SJSA1 (cell line): ENCODE data around the gene FMO3. TPM values are rescaled to one million over a fixed set of nuclear protein-coding genes. Genes with fewer than 3 reads are reported as not detected.

Experiments
- DNase-seq, 2 experiments: peaks; one replicate each; pipeline ENCODE4 v3.0.0-alpha.2; 2015 to 2020; ENCODE audit warnings: low spot score in 2 of 2, low read depth in 1 of 2
- H3K27ac ChIP-seq: fragments of 250-450 bp; sonication (Bioruptor Pico); 2 replicates; pipeline ENCODE4 v1.5.1; 2020; ENCODE audit warnings: mild to moderate bottlenecking, moderate library complexity
- H3K27me3 ChIP-seq: fragments of 250-450 bp; sonication (Bioruptor Pico); replicated peaks from 2 replicates; pipeline ENCODE4 v1.5.1; 2020; ENCODE audit warnings: mild to moderate bottlenecking, moderate library complexity
- H3K36me3 ChIP-seq: fragments of 250-450 bp; sonication (Bioruptor Pico); 2 replicates; pipeline ENCODE4 v1.5.1; 2020; ENCODE audit warnings: mild to moderate bottlenecking
- H3K4me1 ChIP-seq: fragments of 250-450 bp; sonication (Bioruptor Pico); replicated peaks from 2 replicates; pipeline ENCODE4 v1.6.1; 2021; ENCODE audit warnings: mild to moderate bottlenecking
- H3K4me3 ChIP-seq: fragments of 250-450 bp; sonication (Bioruptor Pico); 2 replicates; pipeline ENCODE4 v1.5.1; 2020; ENCODE audit warnings: mild to moderate bottlenecking
- H3K9me3 ChIP-seq: fragments of 250-450 bp; sonication (Bioruptor Pico); replicated peaks from 2 replicates; pipeline ENCODE4 v1.5.1; 2020; ENCODE audit warnings: mild to moderate bottlenecking
- total RNA-seq: library from RNA; depleted of rRNA; stranded (reverse); fragments of >200 nt; shearing (Covaris generic); gene quantifications from 2 replicates; pipeline ENCODE4 v1.2.3, GENCODE V29; 2014

FMO3 gene
- total RNA-seq, 1 experiment from 2014 or later: 3.4 TPM

DNA sequence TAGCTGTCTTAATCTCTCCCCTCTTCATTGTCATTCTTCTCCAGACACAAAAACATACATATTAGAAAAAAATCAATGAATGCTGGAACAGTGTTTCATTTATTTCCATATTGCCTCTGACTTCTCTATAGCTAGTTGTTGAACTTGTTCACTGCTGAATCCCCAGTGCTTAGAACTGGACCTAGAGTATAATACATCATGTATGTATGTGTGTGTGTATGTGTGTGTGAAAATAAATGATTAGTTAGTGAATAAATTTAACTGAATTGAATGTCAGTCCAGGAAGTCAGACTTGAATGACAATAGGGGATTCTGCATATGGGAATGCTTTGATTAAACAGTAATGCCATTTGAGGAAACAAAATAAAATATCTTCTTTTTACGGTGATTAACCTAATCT, 36.4 kb downstream of the FMO3 start:
- H3K4me1 ChIP-seq: peaks cover 22% of the 10 kb centered on the region
- H3K27ac ChIP-seq: peak overlapping the region; percentile 69
- no peak overlapping the region for H3K4me3 ChIP-seq
- no peaks in the 10 kb centered on the region for H3K27me3 ChIP-seq
- H3K36me3 ChIP-seq: no peaks in the 10 kb centered on the region
- 0 out of 2 replicates have a peak, but pooled peaks cover 2% of the 10 kb centered on the region for H3K9me3 ChIP-seq
- peak in 1 of 2 experiments; percentile 14 for DNase-seq

DNA sequence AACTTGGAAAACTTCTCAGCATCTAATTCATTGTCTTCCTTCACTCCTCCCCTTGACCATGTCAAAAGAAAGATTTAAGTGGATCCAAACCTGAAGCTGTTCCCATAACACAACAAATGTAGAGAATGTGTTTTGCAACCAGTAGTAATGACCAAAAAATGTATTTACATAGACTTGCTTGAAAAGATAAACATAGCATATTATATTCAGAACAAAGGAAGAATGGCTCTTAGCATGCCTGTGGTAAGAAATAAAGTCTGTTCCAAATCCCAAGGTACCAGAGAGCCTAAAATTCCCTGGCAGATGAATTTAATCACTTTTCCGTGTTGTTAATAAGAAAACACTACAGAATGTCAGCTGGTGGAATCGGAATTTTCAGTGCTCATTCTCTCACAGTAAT, 36.8 kb downstream of the FMO3 start:
- no peaks in the 10 kb centered on the region for H3K27me3 ChIP-seq
- DNase-seq: peak in 1 of 2 experiments; percentile 86

GRCh38 chr1:171128463-171128862, 37.8 kb downstream of the FMO3 start:
- no peaks in the 10 kb centered on the region for H3K27me3 ChIP-seq
- no peak for DNase-seq
- H3K4me3 ChIP-seq: no peak overlapping the region
- H3K36me3 ChIP-seq: no peaks in the 10 kb centered on the region
- peak overlapping the region; percentile 84 for H3K27ac ChIP-seq
- 0 out of 2 replicates have a peak, but pooled peaks cover 2% of the 10 kb centered on the region for H3K9me3 ChIP-seq
- H3K4me1 ChIP-seq: peaks cover 22% of the 10 kb centered on the region

More for the DNA sequence above, 36.8 kb downstream of the FMO3 start:
- Histone ChIP-seq H3K27ac (peak overlapping the region; percentile 84), H3K4me1 (peaks cover 22% of the 10 kb centered on the region), H3K9me3 (0 out of 2 replicates have a peak, but pooled peaks cover 2% of the 10 kb centered on the region), H3K4me3 (no peak overlapping the region), H3K36me3 (no peaks in the 10 kb centered on the region)

GRCh38 chr1:171134204-171134923, 43.7 kb downstream of the FMO3 start:
- Histone ChIP-seq H3K4me3 (no peak overlapping the region), H3K4me1 (peaks cover 8% of the 10 kb centered on the region), H3K9me3 (no peaks in the 10 kb centered on the region), H3K27me3 (no peaks in the 10 kb centered on the region), H3K27ac (no peak overlapping the region), H3K36me3 (no peaks in the 10 kb centered on the region)
- DNase-seq: no peak

DNA sequence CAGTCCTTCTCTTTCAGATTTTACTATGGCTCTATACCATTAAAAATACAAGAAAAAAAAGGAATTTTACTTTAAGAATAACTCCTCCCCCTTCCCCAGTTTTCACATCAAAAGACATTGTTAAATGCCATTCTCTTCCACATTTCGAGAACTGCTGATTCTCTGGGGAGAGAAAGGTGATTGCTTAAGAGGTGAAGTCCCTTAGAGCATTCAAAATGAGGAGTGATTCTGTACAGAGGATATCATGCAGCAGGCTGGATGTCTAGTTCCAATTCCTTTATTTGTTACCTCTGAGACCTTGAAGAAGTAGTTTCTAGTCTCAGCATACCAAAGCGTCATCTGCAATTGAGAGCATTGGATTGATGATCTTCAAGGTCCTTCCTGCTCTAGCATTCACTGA, 46.9 kb downstream of the FMO3 start:
- Histone ChIP-seq H3K4me1 (peaks cover 27% of the 10 kb centered on the region), H3K9me3 (no peaks in the 10 kb centered on the region), H3K27me3 (no peaks in the 10 kb centered on the region), H3K36me3 (no peaks in the 10 kb centered on the region), H3K27ac (no peak overlapping the region), H3K4me3 (no peak overlapping the region)
- DNase-seq: no peak

DNA sequence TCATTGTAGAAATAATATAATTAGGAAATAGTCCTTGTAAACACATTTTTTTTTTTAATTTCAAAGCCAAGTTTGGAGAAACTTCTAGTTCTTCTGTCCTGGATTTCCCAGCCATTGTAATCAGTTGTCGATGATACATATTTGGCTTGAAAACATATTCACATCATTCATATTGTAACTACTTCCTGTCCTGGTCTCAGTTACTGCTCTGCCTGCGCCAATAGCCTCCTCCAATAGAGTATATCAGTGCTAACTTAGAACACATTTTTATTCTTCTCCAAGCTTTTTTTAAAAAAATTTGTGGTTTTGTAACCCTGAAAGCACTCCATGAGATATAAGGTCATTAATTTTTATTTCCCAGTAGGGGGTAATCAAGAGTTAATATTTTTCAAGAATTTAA, 48.3 kb downstream of the FMO3 start:
- H3K9me3 ChIP-seq: no peaks in the 10 kb centered on the region
- H3K27me3 ChIP-seq: no peaks in the 10 kb centered on the region
- DNase-seq: no peak
- peaks cover 36% of the 10 kb centered on the region for H3K4me1 ChIP-seq
- no peak overlapping the region for H3K4me3 ChIP-seq
- no peaks in the 10 kb centered on the region for H3K36me3 ChIP-seq
- H3K27ac ChIP-seq: no peak overlapping the region

- no peaks in the 10 kb centered on the region for H3K9me3 ChIP-seq
- H3K27me3 ChIP-seq: no peaks in the 10 kb centered on the region
- no peak overlapping the region for H3K4me3 ChIP-seq
- no peaks in the 10 kb centered on the region for H3K36me3 ChIP-seq
- H3K4me1 ChIP-seq: peaks cover 31% of the 10 kb centered on the region
- DNase-seq: no peak
- H3K27ac ChIP-seq: no peak overlapping the region
Measured at GRCh38 chr1:171139890-171140289, 49.2 kb downstream of the FMO3 start.

DNA sequence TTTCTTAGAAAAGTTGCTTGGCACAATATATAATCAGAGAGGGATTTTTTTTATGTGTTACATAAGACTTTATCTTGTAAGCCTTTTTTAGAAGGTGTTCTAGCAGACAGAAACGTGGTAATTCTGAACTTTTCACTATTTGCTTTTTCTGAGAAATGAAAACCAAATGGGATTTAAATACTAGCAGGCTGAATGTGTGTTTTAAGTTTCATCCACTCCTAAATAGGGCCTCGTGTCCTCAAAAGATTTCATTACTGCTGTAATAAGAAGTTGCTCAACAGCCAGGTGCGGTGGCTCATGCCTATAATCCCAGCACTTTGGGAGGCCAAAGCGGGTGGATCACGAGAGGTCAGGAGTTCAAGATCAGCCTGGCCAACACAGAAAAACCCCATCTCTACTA, 49.7 kb downstream of the FMO3 start:
- H3K9me3 ChIP-seq: no peaks in the 10 kb centered on the region
- H3K36me3 ChIP-seq: no peaks in the 10 kb centered on the region
- no peaks in the 10 kb centered on the region for H3K27me3 ChIP-seq
- DNase-seq: no peak
- H3K4me1 ChIP-seq: peaks cover 31% of the 10 kb centered on the region
- no peak overlapping the region for H3K27ac ChIP-seq
- H3K4me3 ChIP-seq: no peak overlapping the region

GRCh38 chr1:171140956-171141687, 50.4 kb downstream of the FMO3 start:
- H3K4me3 ChIP-seq: no peak overlapping the region
- no peaks in the 10 kb centered on the region for H3K27me3 ChIP-seq
- H3K27ac ChIP-seq: peak overlapping the region; percentile 24
- DNase-seq: no peak
- H3K36me3 ChIP-seq: no peaks in the 10 kb centered on the region
- peaks cover 31% of the 10 kb centered on the region for H3K4me1 ChIP-seq
- H3K9me3 ChIP-seq: no peaks in the 10 kb centered on the region

DNA sequence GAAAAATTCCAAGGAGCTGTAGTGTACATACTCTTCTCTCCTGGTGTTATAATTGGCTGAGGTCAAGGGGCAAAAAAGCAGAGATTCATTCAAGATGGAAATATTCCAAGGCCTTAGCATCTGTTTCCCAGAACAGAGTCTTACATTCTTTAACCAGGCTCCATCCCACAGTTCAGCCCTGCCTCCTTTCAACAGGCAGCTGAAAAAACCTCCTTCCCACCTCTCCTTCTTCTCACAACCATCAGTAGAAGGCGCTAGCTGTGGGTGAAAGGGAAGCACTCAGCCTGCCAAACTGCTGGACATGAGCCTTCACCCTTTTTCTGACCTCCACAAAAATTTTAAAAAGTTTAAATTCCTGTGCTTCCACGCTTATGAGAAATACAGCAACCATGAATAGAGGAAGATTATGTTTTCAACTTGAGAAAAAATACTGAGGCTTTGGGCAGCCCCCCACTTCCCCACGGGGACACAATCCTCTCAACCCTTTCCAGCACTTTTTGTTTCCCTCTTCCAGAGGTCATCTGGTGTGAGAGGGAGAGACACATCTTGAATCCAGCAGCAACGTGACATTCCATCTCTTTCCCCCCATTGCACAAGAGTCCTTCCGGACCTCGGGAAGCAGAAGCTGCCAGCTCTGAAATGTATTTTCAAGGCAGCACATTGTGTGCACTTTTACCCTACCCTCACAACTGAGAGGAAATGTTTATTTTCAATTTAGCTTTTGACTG, 51.1 kb downstream of the FMO3 start:
- peak; percentile 48 to 76 for DNase-seq
- H3K36me3 ChIP-seq: no peaks in the 10 kb centered on the region
- no peak overlapping the region for H3K4me3 ChIP-seq
- H3K27ac ChIP-seq: peak overlapping the region; percentile 74
- H3K9me3 ChIP-seq: no peaks in the 10 kb centered on the region
- H3K27me3 ChIP-seq: no peaks in the 10 kb centered on the region
- H3K4me1 ChIP-seq: peaks cover 31% of the 10 kb centered on the region

DNA sequence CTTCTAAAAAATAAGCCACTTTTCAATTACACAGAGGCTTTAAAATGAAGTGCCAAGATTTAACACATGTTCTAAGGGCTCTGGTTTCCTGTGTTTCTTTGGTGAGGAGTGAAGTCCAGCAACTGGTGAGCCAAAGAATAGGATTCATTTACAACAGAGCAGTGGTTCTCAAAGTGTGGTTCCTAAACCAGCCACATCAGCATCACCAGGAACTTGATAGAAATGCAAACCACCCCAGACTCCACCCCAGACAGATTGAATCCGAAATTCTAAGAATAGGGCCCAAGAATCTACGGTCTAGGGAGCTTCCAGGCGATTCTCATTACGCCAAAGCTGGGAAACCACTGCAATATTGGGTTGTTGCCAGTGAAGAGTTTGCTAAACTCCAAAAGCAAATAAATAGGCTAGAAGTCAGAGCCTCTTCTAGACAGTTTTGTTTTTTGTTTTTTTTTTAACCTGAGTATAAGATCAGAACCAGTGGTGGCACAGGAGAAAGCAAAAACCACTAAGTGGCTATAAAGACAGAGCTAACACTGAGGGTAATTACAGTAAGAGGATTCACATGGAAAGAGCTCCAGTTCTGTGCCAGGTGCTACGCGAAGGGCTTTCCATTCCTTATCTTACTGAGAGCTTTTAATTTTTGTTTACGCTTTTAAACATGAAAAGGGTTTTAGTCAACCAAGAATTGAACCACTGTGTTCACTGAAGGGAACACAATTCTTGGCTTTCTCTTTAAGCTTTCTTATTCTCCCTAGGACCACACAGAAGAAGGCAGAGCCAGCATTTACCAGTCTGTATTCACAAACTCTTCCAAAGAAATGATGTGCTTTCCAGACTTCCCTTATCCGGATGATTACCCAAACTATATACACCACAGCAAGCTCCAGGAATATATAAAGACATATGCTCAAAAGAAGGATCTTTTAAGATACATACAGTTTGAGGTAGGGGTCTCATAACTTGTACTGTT, 52.0 kb downstream of the FMO3 start:
- peak; percentile 49 to 78 for DNase-seq
- H3K36me3 ChIP-seq: no peaks in the 10 kb centered on the region
- peaks cover 31% of the 10 kb centered on the region for H3K4me1 ChIP-seq
- H3K27me3 ChIP-seq: no peaks in the 10 kb centered on the region
- no peaks in the 10 kb centered on the region for H3K9me3 ChIP-seq
- peak overlapping the region; percentile 74 for H3K27ac ChIP-seq
- H3K4me3 ChIP-seq: no peak overlapping the region

DNA sequence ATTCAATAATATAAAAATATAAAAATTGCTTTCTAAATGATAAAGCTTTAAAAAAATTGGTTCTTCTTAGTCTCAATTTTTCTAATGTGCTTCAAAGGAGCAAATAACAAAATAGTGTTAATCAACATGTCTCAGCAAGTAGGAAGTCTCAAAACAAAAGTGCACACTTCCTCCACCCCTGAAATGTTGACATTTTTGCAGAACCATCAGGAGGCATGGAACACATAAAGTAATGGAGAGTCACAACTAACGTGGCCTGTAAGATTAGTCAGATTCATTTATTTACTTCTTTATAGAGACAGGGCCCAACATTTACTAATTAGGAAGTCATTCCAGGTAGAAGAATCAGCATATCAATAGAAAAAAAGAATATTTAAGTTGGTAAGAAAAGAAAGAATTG, 59.5 kb downstream of the FMO3 start:
- H3K27ac ChIP-seq: no peak overlapping the region
- DNase-seq: no peak
- no peaks in the 10 kb centered on the region for H3K27me3 ChIP-seq
- no peaks in the 10 kb centered on the region for H3K36me3 ChIP-seq
- no peaks in the 10 kb centered on the region for H3K9me3 ChIP-seq
- no peak overlapping the region for H3K4me3 ChIP-seq
- H3K4me1 ChIP-seq: no peaks in the 10 kb centered on the region

DNA sequence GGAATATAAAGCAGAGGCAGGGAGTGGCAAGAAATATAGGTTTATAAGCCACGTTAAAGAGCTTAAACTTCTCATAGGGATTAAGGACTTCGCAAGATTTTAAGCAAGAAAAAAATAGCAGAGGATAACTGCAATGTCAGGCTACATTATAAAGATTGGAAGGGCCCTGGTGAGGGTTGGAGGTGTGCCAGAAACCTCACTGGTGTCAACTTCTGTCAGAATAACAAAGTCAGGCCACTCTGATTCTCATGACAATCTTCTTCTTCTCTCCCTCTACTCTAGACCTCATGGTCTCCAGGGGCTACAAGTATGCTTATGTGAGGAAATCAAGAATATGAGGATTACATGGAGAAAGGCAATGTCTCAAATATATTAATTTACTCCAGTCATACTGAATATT, 61.8 kb downstream of the FMO3 start:
- Histone ChIP-seq H3K4me3 (no peak overlapping the region), H3K27me3 (no peaks in the 10 kb centered on the region), H3K9me3 (no peaks in the 10 kb centered on the region), H3K27ac (no peak overlapping the region), H3K4me1 (no peaks in the 10 kb centered on the region), H3K36me3 (no peaks in the 10 kb centered on the region)
- no peak for DNase-seq
